Activated B cell treated with CpG ODN at 0.5 μM for 24 hours (primary cell): ENCODE results near the gene OR2G2. TPM values are rescaled to one million over a fixed set of nuclear protein-coding genes. Genes with fewer than 3 reads are reported as not detected.

ENCODE experiments used
- ATAC-seq: fragments of 200-7000 bp; cut with Tn5 transposase; one replicate; pipeline ENCODE4 v1.10.0; 2021; ENCODE audit warnings: low read depth, mild to moderate bottlenecking, moderate library complexity
- CTCF ChIA-PET: fragments of 350-600 bp; sonication (Branson Sonifier 250); formaldehyde crosslinking; loops from one replicate; lab custom pipeline; 2021; ENCODE audit warnings: antibody characterized with exemption; lab: Charles Lee
- POLR2A ChIA-PET: fragments of 350-600 bp; sonication (Branson Sonifier 250); formaldehyde crosslinking; loops from one replicate; lab custom pipeline; 2021; ENCODE audit warnings: antibody characterized with exemption; lab: Charles Lee
- DNase-seq: peaks from one replicate; pipeline ENCODE4 v3.0.0; 2022
- H3K27ac Mint-ChIP-seq: one replicate; pipeline ENCODE4 v1.8.0; 2020; ENCODE audit warnings: mixed read lengths
- H3K27me3 Mint-ChIP-seq: one replicate; pipeline ENCODE4 v1.8.0; 2021; ENCODE audit warnings: mixed read lengths
- H3K36me3 Mint-ChIP-seq: one replicate; pipeline ENCODE4 v1.8.0; 2021; ENCODE audit warnings: low read depth, mixed read lengths
- H3K4me1 Mint-ChIP-seq: one replicate; pipeline ENCODE4 v1.8.0; 2021; ENCODE audit warnings: mixed read lengths
- H3K4me3 Mint-ChIP-seq: one replicate; pipeline ENCODE4 v1.8.0; 2020; ENCODE audit warnings: mild to moderate bottlenecking, mixed read lengths
- H3K9me3 Mint-ChIP-seq: one replicate; pipeline ENCODE4 v1.8.0; 2020; ENCODE audit warnings: mixed read lengths
- CTCF ChIP-seq: fragments of 200-600 bp; IDR thresholded peaks from one replicate; pipeline ENCODE4 v1.8.0; 2022; ENCODE audit warnings: antibody characterized with exemption, mild to moderate bottlenecking
- intact Hi-C: fragments of 100-400 bp; cut with micrococcal nuclease; formaldehyde crosslinking; loops from one replicate; pipeline ENCODE4 v1.15.1; 2024
- total RNA-seq: library from RNA; stranded (reverse); gene quantifications from 2 replicates; pipeline ENCODE4 v1.2.3, GENCODE V29; 2022

The OR2G2 gene
- total RNA-seq, 1 donor from 2014 or later = not detected

DNA sequence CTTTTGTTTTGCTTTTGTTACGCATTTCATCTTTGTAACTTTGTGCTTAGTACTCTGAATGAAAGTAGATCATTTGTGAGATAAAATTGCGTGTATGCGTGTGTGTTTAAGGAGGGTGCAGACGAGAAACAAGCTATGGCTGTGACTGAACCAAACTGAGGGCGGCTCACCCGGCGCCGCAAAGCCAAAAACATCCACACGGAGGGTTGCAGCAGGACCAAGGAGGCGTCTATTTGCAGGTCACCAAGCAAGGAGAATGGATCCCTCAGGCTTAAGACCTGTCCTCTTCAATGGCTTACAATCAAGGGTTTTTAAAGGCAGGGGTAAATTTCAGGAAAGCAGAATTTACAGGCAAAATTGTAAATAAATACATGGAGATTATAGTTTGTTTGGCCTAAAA lies 26.4 kb upstream of the OR2G2 start:
- ChIA-PET CTCF (no interaction called here), POLR2A (no interaction called here)
- Mint-ChIP-seq H3K36me3 (no peaks in the 10 kb centered on the region), H3K27ac (no peak overlapping the region), H3K9me3 (no peaks in the 10 kb centered on the region), H3K4me1 (no peaks in the 10 kb centered on the region), H3K4me3 (no peak overlapping the region), H3K27me3 (no peaks in the 10 kb centered on the region)
- DNase-seq (no peak), ATAC-seq (no peak)
- intact Hi-C loops = no loop called here
- no peak for TF ChIP-seq CTCF

- H3K4me3 Mint-ChIP-seq = no peak overlapping the region
- no peak overlapping the region for H3K27ac Mint-ChIP-seq
- no peaks in the 10 kb centered on the region for H3K36me3 Mint-ChIP-seq
- ATAC-seq (no peak), DNase-seq (no peak)
- no peaks in the 10 kb centered on the region for H3K9me3 Mint-ChIP-seq
- H3K4me1 Mint-ChIP-seq = no peaks in the 10 kb centered on the region
- ChIA-PET POLR2A (no interaction called here), CTCF (no interaction called here)
- intact Hi-C loops = no loop called here
- H3K27me3 Mint-ChIP-seq = no peaks in the 10 kb centered on the region
- TF ChIP-seq CTCF = no peak
Observed at GRCh38 chr1:247562198-247562597, 26.0 kb upstream of the OR2G2 start.

GRCh38 chr1:247574236-247574635 lies 13.9 kb upstream of the OR2G2 start:
- Mint-ChIP-seq H3K27me3 (peaks cover 20% of the 10 kb centered on the region), H3K36me3 (no peaks in the 10 kb centered on the region), H3K27ac (no peak overlapping the region), H3K4me1 (no peaks in the 10 kb centered on the region), H3K4me3 (no peak overlapping the region), H3K9me3 (peaks cover 8% of the 10 kb centered on the region)
- DNase-seq = no peak
- TF ChIP-seq CTCF = no peak
- POLR2A ChIA-PET = no interaction called here
- no peak for ATAC-seq
- intact Hi-C loops = no loop called here
- CTCF ChIA-PET = no interaction called here

GRCh38 chr1:247574664-247575063 lies 13.5 kb upstream of the OR2G2 start:
- DNase-seq (no peak), ATAC-seq (no peak)
- H3K27me3 Mint-ChIP-seq = peaks cover 20% of the 10 kb centered on the region
- H3K36me3 Mint-ChIP-seq = no peaks in the 10 kb centered on the region
- H3K4me3 Mint-ChIP-seq = no peak overlapping the region
- CTCF ChIA-PET = interaction anchor here (0.7 kb wide), 1 partner anchor 177 kb away, joined by 3 read pairs; no protein-coding TSS in a partner anchor
- no peak for TF ChIP-seq CTCF
- no peaks in the 10 kb centered on the region for H3K4me1 Mint-ChIP-seq
- peaks cover 8% of the 10 kb centered on the region for H3K9me3 Mint-ChIP-seq
- POLR2A ChIA-PET = no interaction called here
- intact Hi-C loops = no loop called here
- no peak overlapping the region for H3K27ac Mint-ChIP-seq

GRCh38 chr1:247576514-247576913 lies 11.6 kb upstream of the OR2G2 start:
- Mint-ChIP-seq H3K27ac (no peak overlapping the region), H3K4me1 (no peaks in the 10 kb centered on the region), H3K27me3 (peaks cover 14% of the 10 kb centered on the region), H3K4me3 (no peak overlapping the region), H3K36me3 (no peaks in the 10 kb centered on the region), H3K9me3 (no peaks in the 10 kb centered on the region)
- no peak for ATAC-seq
- CTCF ChIA-PET = interaction anchor here (1.4 to 1.6 kb wide), 2 partner anchors 187 to 202 kb away, joined by 3 to 7 read pairs; no protein-coding TSS in a partner anchor
- DNase-seq = no peak
- POLR2A ChIA-PET = no interaction called here
- intact Hi-C loops = loop anchor here (1.0 kb wide), 2 partner anchors 186 to 203 kb away; no protein-coding TSS in a partner anchor
- TF ChIP-seq CTCF = no peak
